PC-9 (cell line): ENCODE measurements around the gene DESI1.

Experiments
- EZH2 ChIP-seq: fragments of 200-600 bp; sonication (generic); IDR thresholded peaks from 2 replicates; pipeline ENCODE4 v1.8.0; 2017; ENCODE audit warnings: antibody characterized with exemption, low read depth
- TF ChIP-seq, protein P1 (sequence below): fragments of 200-600 bp; sonication (generic); conservative IDR thresholded peaks from 2 replicates; pipeline ENCODE4 v1.6.1; 2017; ENCODE audit warnings: mixed run types, antibody characterized with exemption, mild to moderate bottlenecking, moderate library complexity

DNA sequence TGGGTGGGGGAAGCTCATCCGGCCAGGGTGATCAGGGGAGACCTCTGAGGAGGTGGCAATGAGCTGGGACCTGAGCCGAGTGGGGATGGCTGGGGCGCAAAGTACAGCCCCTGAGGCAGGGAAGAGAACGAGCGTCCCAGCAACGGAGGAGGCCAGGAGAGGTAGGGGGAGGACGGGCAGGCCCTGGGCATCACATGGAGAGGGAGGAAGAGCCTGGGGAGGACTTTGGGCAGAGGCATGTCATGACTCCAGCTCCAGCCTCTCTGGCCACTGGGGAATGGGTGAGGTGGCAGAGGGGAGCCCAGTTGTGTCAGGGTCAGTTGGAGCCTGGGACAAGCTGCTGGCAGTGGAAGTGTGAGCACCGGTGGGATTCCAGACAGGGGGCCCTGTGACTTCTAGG is 42.7 kb downstream of the DESI1 start:
- TF ChIP-seq, protein P1, sequence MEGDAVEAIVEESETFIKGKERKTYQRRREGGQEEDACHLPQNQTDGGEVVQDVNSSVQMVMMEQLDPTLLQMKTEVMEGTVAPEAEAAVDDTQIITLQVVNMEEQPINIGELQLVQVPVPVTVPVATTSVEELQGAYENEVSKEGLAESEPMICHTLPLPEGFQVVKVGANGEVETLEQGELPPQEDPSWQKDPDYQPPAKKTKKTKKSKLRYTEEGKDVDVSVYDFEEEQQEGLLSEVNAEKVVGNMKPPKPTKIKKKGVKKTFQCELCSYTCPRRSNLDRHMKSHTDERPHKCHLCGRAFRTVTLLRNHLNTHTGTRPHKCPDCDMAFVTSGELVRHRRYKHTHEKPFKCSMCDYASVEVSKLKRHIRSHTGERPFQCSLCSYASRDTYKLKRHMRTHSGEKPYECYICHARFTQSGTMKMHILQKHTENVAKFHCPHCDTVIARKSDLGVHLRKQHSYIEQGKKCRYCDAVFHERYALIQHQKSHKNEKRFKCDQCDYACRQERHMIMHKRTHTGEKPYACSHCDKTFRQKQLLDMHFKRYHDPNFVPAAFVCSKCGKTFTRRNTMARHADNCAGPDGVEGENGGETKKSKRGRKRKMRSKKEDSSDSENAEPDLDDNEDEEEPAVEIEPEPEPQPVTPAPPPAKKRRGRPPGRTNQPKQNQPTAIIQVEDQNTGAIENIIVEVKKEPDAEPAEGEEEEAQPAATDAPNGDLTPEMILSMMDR: no peak
- TF ChIP-seq EZH2: no peak
